ENCODE measurements around the gene RBPMS2.
A peak's percentile ranks its signal among the peaks of the same experiment; 100 is the strongest.

Gene RBPMS2

DNA sequence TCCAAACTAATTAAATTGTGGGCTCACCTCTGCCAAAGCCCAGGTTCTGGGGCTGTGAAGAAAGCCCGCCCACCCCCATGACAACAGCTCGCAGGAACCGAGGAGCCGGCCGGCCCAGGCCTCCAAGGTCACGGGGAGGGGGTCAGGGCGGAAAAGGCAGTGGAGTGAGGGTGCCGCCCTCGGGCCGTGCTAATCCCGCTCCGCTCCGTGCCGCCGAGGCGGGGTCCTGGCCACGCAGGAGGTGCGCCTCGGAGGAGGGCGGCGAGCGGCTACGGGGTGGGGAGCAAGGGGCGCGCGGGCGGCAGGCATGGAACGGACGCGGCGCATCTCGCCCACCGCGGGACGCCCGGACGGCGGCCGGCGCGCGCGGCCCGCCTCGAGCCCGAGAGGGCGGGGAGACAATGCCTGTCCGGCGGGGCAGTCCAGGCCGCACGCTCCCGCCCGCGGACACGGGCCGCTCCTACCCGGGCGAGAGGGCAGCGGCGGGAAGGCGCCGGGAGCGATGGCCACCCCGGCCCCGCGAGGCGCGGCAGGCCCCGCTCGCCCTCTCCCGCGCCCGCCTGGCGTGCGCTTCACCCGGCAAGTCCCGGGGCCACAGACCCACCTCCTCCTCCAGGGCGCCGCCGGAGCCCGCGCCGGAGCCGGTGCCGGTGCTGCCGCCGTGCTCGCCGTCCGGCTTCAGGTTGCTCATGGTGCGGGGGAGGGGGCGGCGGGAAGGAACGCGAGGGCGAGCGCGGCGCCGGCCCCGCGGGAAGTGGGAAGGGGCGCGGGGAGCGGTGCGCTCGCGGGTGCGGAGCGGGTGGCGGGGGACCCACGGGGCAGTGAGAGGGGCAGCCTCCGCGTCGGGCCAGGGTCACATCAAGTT, 528 bp downstream of the RBPMS2 start:
- Histone ChIP-seq H3K27ac (no peak overlapping the region), H3K4me2 (no peak overlapping the region), H2AFZ (ENCODE audit: low read depth) (peak overlapping the region; percentile 41; the same call in 1 of the 2 replicates), H3K36me3 (ENCODE audit: insufficient read depth) (no peaks in the 10 kb centered on the region), H3K9ac (no peak overlapping the region; the same call in 1 of the 2 replicates), H3K79me2 (ENCODE audit: insufficient read depth, low read depth) (no peaks in the 10 kb centered on the region), H3K27me3 (ENCODE audit: insufficient read depth, low read depth) (no peaks in the 10 kb centered on the region), H3K4me1 (ENCODE audit: low read depth, poor library complexity, severe bottlenecking) (no peaks in the 10 kb centered on the region), H3K4me3 (IDR thresholded peaks at IDR 0.05; ENCODE audit: insufficient read depth, low read depth, low read length) (no peak overlapping the region), H4K20me1 (ENCODE audit: insufficient read depth) (no peaks in the 10 kb centered on the region)
- TF ChIP-seq, protein P1, sequence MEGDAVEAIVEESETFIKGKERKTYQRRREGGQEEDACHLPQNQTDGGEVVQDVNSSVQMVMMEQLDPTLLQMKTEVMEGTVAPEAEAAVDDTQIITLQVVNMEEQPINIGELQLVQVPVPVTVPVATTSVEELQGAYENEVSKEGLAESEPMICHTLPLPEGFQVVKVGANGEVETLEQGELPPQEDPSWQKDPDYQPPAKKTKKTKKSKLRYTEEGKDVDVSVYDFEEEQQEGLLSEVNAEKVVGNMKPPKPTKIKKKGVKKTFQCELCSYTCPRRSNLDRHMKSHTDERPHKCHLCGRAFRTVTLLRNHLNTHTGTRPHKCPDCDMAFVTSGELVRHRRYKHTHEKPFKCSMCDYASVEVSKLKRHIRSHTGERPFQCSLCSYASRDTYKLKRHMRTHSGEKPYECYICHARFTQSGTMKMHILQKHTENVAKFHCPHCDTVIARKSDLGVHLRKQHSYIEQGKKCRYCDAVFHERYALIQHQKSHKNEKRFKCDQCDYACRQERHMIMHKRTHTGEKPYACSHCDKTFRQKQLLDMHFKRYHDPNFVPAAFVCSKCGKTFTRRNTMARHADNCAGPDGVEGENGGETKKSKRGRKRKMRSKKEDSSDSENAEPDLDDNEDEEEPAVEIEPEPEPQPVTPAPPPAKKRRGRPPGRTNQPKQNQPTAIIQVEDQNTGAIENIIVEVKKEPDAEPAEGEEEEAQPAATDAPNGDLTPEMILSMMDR (conservative IDR thresholded peaks at IDR 0.05; ENCODE audit: low read depth, low read length) = no peak

DNA sequence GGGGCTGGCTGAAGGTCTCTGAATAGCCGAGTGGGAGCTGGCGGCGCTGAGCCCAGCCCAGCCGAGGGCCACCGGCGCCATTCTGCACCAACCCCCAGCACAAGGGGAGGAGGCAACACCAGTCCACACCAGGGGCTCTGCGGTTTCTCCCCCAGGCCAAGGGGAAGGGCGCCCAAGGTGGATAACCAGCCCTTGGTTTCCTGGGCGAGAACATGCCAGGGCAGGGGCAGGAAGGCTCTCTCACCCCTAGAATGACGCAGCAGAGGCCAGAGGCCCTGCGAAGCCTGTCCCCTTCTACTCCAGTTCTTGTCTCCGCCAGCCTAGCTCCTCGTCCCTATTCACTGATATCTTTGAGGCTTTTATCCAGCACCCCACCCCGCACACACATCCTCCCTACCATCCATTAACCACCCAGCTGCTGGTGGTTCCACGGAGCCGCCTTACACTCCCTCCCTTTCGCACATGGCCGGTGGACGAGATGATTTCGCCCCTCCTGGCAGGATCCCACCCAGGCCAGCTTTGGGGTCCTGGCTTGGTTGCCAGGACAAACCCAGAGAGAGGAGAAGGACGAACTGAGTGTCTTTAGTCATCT, 1.3 kb downstream of the RBPMS2 start:
- no peaks in the 10 kb centered on the region for H3K79me2 ChIP-seq (ENCODE audit: insufficient read depth, low read depth)
- TF ChIP-seq, protein P1 (conservative IDR thresholded peaks at IDR 0.05; ENCODE audit: low read depth, low read length) = no peak
- H3K4me2 ChIP-seq = no peak overlapping the region
- H3K27ac ChIP-seq = no peak overlapping the region
- H2AFZ ChIP-seq (ENCODE audit: low read depth) = no peak overlapping the region
- no peak overlapping the region for H3K9ac ChIP-seq
- H3K4me3 ChIP-seq (IDR thresholded peaks at IDR 0.05; ENCODE audit: insufficient read depth, low read depth, low read length) = no peak overlapping the region
- no peaks in the 10 kb centered on the region for H3K36me3 ChIP-seq (ENCODE audit: insufficient read depth)
- no peaks in the 10 kb centered on the region for H4K20me1 ChIP-seq (ENCODE audit: insufficient read depth)
- H3K4me1 ChIP-seq (ENCODE audit: low read depth, poor library complexity, severe bottlenecking) = no peaks in the 10 kb centered on the region
- no peaks in the 10 kb centered on the region for H3K27me3 ChIP-seq (ENCODE audit: insufficient read depth, low read depth)

DNA sequence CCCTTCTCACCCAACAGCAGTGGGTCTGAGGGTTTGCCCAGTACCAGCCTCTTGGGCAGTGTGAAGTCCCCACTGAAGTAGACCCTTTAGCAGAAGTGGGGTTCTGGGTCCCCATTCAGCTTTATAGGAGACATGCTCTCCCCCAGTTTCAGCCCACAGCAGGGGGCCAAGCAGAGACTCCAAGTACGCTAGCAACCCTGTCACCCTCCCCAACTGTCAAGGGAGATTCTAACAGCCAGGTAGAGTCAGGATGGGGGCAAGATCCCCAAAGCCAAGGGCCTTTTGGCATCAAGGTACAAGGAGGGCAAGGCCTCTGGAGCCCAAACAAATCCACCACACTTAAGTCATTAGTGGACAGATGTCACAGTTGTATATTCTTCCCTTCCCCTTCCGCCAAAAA, 1.8 kb downstream of the RBPMS2 start:
- Histone ChIP-seq H3K27me3 (ENCODE audit: insufficient read depth, low read depth) (no peaks in the 10 kb centered on the region), H4K20me1 (ENCODE audit: insufficient read depth) (no peaks in the 10 kb centered on the region), H3K36me3 (ENCODE audit: insufficient read depth) (no peaks in the 10 kb centered on the region), H3K4me3 (IDR thresholded peaks at IDR 0.05; ENCODE audit: insufficient read depth, low read depth, low read length) (no peak overlapping the region), H3K27ac (no peak overlapping the region), H3K4me1 (ENCODE audit: low read depth, poor library complexity, severe bottlenecking) (no peaks in the 10 kb centered on the region), H3K4me2 (no peak overlapping the region), H2AFZ (ENCODE audit: low read depth) (no peak overlapping the region), H3K79me2 (ENCODE audit: insufficient read depth, low read depth) (no peaks in the 10 kb centered on the region), H3K9ac (no peak overlapping the region)
- TF ChIP-seq, protein P1 (conservative IDR thresholded peaks at IDR 0.05; ENCODE audit: low read depth, low read length) = no peak

DNA sequence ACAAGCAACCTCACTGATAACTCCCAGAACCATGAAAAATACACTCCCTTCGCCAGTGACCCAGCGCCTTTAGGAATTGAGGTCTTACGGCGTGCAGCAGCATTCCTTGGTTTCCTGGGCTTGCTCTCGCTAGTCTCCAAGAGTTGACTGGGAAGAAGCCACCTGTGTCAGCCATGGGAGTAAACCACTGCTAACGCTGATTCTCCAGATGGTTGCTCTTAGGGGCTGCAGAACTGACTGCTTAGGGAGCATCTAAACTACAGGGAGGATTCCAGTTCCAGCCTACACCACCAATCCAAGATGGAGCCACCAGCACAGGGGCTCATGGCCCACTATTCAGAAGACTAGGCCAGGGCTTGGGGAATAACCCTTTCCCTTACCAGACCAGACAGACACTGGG, 2.4 kb downstream of the RBPMS2 start:
- Histone ChIP-seq H3K36me3 (ENCODE audit: insufficient read depth) (no peaks in the 10 kb centered on the region), H3K4me3 (IDR thresholded peaks at IDR 0.05; ENCODE audit: insufficient read depth, low read depth, low read length) (no peak overlapping the region), H3K27me3 (ENCODE audit: insufficient read depth, low read depth) (no peaks in the 10 kb centered on the region), H3K4me2 (no peak overlapping the region), H4K20me1 (ENCODE audit: insufficient read depth) (no peaks in the 10 kb centered on the region), H3K4me1 (ENCODE audit: low read depth, poor library complexity, severe bottlenecking) (no peaks in the 10 kb centered on the region), H3K79me2 (ENCODE audit: insufficient read depth, low read depth) (no peaks in the 10 kb centered on the region), H3K9ac (no peak overlapping the region), H2AFZ (ENCODE audit: low read depth) (no peak overlapping the region), H3K27ac (no peak overlapping the region)
- TF ChIP-seq, protein P1 (conservative IDR thresholded peaks at IDR 0.05; ENCODE audit: low read depth, low read length) = no peak

All from KMS-11 (cell line).